ENCODE measurements around the gene LRRK1. TPM values are rescaled to one million over a fixed set of nuclear protein-coding genes. Genes with fewer than 3 reads are reported as not detected.

LRRK1 gene
- total and polyA plus RNA-seq, 2 experiments from 2014 or later: 2.6 to 4.5 TPM

- no peak for DNase-seq (ENCODE audit: low spot score)
- TF ChIP-seq CTCF (conservative IDR thresholded peaks at IDR 0.05; ENCODE audit: low read depth in 2 of 2): no peak
- TF ChIP-seq ETS1 (IDR thresholded peaks at IDR 0.05): no peak
- TF ChIP-seq, protein P1, sequence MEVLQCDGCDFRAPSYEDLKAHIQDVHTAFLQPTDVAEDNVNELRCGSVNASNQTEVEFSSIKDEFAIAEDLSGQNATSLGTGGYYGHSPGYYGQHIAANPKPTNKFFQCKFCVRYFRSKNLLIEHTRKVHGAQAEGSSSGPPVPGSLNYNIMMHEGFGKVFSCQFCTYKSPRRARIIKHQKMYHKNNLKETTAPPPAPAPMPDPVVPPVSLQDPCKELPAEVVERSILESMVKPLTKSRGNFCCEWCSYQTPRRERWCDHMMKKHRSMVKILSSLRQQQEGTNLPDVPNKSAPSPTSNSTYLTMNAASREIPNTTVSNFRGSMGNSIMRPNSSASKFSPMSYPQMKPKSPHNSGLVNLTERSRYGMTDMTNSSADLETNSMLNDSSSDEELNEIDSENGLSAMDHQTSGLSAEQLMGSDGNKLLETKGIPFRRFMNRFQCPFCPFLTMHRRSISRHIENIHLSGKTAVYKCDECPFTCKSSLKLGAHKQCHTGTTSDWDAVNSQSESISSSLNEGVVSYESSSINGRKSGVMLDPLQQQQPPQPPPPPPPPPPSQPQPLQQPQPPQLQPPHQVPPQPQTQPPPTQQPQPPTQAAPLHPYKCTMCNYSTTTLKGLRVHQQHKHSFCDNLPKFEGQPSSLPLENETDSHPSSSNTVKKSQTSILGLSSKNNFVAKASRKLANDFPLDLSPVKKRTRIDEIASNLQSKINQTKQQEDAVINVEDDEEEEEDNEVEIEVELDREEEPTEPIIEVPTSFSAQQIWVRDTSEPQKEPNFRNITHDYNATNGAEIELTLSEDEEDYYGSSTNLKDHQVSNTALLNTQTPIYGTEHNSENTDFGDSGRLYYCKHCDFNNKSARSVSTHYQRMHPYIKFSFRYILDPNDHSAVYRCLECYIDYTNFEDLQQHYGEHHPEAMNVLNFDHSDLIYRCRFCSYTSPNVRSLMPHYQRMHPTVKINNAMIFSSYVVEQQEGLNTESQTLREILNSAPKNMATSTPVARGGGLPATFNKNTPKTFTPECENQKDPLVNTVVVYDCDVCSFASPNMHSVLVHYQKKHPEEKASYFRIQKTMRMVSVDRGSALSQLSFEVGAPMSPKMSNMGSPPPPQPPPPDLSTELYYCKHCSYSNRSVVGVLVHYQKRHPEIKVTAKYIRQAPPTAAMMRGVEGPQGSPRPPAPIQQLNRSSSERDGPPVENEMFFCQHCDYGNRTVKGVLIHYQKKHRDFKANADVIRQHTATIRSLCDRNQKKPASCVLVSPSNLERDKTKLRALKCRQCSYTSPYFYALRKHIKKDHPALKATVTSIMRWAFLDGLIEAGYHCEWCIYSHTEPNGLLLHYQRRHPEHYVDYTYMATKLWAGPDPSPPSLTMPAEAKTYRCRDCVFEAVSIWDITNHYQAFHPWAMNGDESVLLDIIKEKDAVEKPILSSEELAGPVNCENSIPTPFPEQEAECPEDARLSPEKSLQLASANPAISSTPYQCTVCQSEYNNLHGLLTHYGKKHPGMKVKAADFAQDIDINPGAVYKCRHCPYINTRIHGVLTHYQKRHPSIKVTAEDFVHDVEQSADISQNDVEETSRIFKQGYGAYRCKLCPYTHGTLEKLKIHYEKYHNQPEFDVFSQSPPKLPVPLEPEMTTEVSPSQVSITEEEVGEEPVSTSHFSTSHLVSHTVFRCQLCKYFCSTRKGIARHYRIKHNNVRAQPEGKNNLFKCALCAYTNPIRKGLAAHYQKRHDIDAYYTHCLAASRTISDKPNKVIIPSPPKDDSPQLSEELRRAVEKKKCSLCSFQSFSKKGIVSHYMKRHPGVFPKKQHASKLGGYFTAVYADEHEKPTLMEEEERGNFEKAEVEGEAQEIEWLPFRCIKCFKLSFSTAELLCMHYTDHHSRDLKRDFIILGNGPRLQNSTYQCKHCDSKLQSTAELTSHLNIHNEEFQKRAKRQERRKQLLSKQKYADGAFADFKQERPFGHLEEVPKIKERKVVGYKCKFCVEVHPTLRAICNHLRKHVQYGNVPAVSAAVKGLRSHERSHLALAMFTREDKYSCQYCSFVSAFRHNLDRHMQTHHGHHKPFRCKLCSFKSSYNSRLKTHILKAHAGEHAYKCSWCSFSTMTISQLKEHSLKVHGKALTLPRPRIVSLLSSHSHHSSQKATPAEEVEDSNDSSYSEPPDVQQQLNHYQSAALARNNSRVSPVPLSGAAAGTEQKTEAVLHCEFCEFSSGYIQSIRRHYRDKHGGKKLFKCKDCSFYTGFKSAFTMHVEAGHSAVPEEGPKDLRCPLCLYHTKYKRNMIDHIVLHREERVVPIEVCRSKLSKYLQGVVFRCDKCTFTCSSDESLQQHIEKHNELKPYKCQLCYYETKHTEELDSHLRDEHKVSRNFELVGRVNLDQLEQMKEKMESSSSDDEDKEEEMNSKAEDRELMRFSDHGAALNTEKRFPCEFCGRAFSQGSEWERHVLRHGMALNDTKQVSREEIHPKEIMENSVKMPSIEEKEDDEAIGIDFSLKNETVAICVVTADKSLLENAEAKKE (CRISPR knock-in tag; IDR thresholded peaks at IDR 0.05): no peak
- no peak for TF ChIP-seq EZH2phosphoT487 (IDR thresholded peaks at IDR 0.05; ENCODE audit: unreplicated experiment)
- TF ChIP-seq, protein P2, sequence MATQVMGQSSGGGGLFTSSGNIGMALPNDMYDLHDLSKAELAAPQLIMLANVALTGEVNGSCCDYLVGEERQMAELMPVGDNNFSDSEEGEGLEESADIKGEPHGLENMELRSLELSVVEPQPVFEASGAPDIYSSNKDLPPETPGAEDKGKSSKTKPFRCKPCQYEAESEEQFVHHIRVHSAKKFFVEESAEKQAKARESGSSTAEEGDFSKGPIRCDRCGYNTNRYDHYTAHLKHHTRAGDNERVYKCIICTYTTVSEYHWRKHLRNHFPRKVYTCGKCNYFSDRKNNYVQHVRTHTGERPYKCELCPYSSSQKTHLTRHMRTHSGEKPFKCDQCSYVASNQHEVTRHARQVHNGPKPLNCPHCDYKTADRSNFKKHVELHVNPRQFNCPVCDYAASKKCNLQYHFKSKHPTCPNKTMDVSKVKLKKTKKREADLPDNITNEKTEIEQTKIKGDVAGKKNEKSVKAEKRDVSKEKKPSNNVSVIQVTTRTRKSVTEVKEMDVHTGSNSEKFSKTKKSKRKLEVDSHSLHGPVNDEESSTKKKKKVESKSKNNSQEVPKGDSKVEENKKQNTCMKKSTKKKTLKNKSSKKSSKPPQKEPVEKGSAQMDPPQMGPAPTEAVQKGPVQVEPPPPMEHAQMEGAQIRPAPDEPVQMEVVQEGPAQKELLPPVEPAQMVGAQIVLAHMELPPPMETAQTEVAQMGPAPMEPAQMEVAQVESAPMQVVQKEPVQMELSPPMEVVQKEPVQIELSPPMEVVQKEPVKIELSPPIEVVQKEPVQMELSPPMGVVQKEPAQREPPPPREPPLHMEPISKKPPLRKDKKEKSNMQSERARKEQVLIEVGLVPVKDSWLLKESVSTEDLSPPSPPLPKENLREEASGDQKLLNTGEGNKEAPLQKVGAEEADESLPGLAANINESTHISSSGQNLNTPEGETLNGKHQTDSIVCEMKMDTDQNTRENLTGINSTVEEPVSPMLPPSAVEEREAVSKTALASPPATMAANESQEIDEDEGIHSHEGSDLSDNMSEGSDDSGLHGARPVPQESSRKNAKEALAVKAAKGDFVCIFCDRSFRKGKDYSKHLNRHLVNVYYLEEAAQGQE (IDR thresholded peaks at IDR 0.05; ENCODE audit: unreplicated experiment): no peak
- no peak for TF ChIP-seq ZNF331 (CRISPR knock-in tag; IDR thresholded peaks at IDR 0.05; ENCODE audit: low read depth)
- no peak for TF ChIP-seq POLR2AphosphoS5 (IDR thresholded peaks at IDR 0.05; ENCODE audit: low read depth)
- no peak for TF ChIP-seq NANOG (IDR thresholded peaks at IDR 0.05; ENCODE audit: borderline replicate concordance)
- TF ChIP-seq CREB1 (CRISPR knock-in tag; IDR thresholded peaks at IDR 0.05; ENCODE audit: low read depth): no peak
- no peak for TF ChIP-seq STAT1 (IDR thresholded peaks at IDR 0.05; ENCODE audit: unreplicated experiment)
- TF ChIP-seq EZH2 (IDR thresholded peaks at IDR 0.05; ENCODE audit: low read depth, unreplicated experiment): no peak
- TF ChIP-seq JUNB (IDR thresholded peaks at IDR 0.05; ENCODE audit: unreplicated experiment): no peak
- no peak for TF ChIP-seq ZNF114 (CRISPR knock-in tag; IDR thresholded peaks at IDR 0.05)
- no peak overlapping the region for H3K27ac Mint-ChIP-seq
These were observed 120.3 kb downstream of the LRRK1 start for GRCh38 chr15:101039461-101039860.

More at GRCh38 chr15:101039461-101039860, 120.3 kb downstream of the LRRK1 start:
- H3F3A ChIP-seq (replicated peaks; ENCODE audit: low read depth): no peaks in the 10 kb centered on the region
- no peaks in the 10 kb centered on the region for H3K4me1 ChIP-seq (ENCODE audit: insufficient read depth)
- H3K27me3 ChIP-seq (ENCODE audit: insufficient read depth): no peaks in the 10 kb centered on the region
- no peak overlapping the region for H2AFZ ChIP-seq
- H3K36me3 ChIP-seq (ENCODE audit: insufficient read depth): no peaks in the 10 kb centered on the region
- H3K79me2 ChIP-seq (replicated peaks; ENCODE audit: insufficient read depth): no peaks in the 10 kb centered on the region
- Mint-ChIP-seq H3K4me1 (peaks cover 2% of the 10 kb centered on the region), H3K9me3 (peaks cover 7% of the 10 kb centered on the region; the same call in 1 of the 3 replicates), H3K36me3 (ENCODE audit: low read depth) (peaks cover 3% of the 10 kb centered on the region; the same call in 1 of the 3 replicates), H3K4me3 (no peak overlapping the region), H3K27me3 (ENCODE audit: insufficient read depth, low read depth, poor library complexity) (peaks cover 6% of the 10 kb centered on the region)
- H3K4me2 ChIP-seq: no peak overlapping the region
- H4K20me1 ChIP-seq (replicated peaks; ENCODE audit: insufficient read depth): no peaks in the 10 kb centered on the region
- no peaks in the 10 kb centered on the region for H3K9me2 ChIP-seq (ENCODE audit: insufficient read depth)
- no peak overlapping the region for H3K4me3 ChIP-seq
- no peak for ATAC-seq
- no peak overlapping the region for H3K27ac ChIP-seq (ENCODE audit: low read depth)

Data from GM23338 (cell line).